HepG2 (cell line): Measurements from ENCODE around the gene CCNYL1. TPM values are rescaled to one million over a fixed set of nuclear protein-coding genes. Genes with fewer than 3 reads are reported as not detected.

Experiments used
- BCL6 ChIP-seq: IDR thresholded peaks from 2 replicates; pipeline ENCODE4 v1.6.1; 2016; ENCODE audit warnings: missing genetic modification reagents, missing compliant biosample characterization
- ELF1 ChIP-seq: sonication (generic); formaldehyde crosslinking; IDR thresholded peaks from 2 replicates; pipeline ENCODE4 v1.4.0; 2020; ENCODE audit warnings: missing genetic modification reagents
- ESRRA ChIP-seq: sonication (generic); formaldehyde crosslinking; IDR thresholded peaks from 2 replicates; pipeline ENCODE4 v1.5.1; 2020; ENCODE audit warnings: mild to moderate bottlenecking, low read depth, missing genetic modification reagents
- ETV6 ChIP-seq: sonication (generic); formaldehyde crosslinking; conservative IDR thresholded peaks from 2 replicates; pipeline ENCODE4 v1.4.0; 2020; ENCODE audit warnings: missing genetic modification reagents
- FOXO1 ChIP-seq: sonication (generic); formaldehyde crosslinking; IDR thresholded peaks from 2 replicates; pipeline ENCODE4 v1.4.0; 2020; ENCODE audit warnings: missing genetic modification reagents
- KAT2B ChIP-seq: fragments of 150-350 bp; IDR thresholded peaks from 2 replicates; pipeline ENCODE4 v1.6.1; 2014; ENCODE audit warnings: low read depth, low read length, borderline replicate concordance
- MATR3 ChIP-seq: sonication (generic); formaldehyde crosslinking; IDR thresholded peaks from 2 replicates; pipeline ENCODE4 v1.4.0; 2020; ENCODE audit warnings: missing genetic modification reagents
- ONECUT2 ChIP-seq: sonication (generic); formaldehyde crosslinking; IDR thresholded peaks from 2 replicates; pipeline ENCODE4 v1.4.0; 2020; ENCODE audit warnings: missing genetic modification reagents
- SP2 ChIP-seq: sonication (generic); formaldehyde crosslinking; IDR thresholded peaks from 2 replicates; pipeline ENCODE4 v1.5.1; 2020; ENCODE audit warnings: mild to moderate bottlenecking, missing genetic modification reagents
- TCF7L2 ChIP-seq: IDR thresholded peaks from 2 replicates; pipeline ENCODE4 v1.6.1; 2011; ENCODE audit warnings: mild to moderate bottlenecking, low read depth, low read length, moderate library complexity
- ZNF253 ChIP-seq: sonication (generic); formaldehyde crosslinking; IDR thresholded peaks from 2 replicates; pipeline ENCODE4 v1.8.0; 2022; ENCODE audit warnings: mild to moderate bottlenecking, missing genetic modification reagents, borderline replicate concordance
- ZNF33B ChIP-seq: sonication (generic); formaldehyde crosslinking; IDR thresholded peaks from 2 replicates; pipeline ENCODE4 v1.5.1; 2020; ENCODE audit warnings: mild to moderate bottlenecking, missing genetic modification reagents
- ZNF343 ChIP-seq: sonication (generic); formaldehyde crosslinking; IDR thresholded peaks from 2 replicates; pipeline ENCODE4 v1.4.0; 2020; ENCODE audit warnings: mild to moderate bottlenecking, missing genetic modification reagents
- ZNF546 ChIP-seq: sonication (generic); formaldehyde crosslinking; conservative IDR thresholded peaks from 2 replicates; pipeline ENCODE4 v1.8.1; 2023; ENCODE audit warnings: mild to moderate bottlenecking, missing genetic modification reagents
- ZNF552 ChIP-seq: sonication (generic); formaldehyde crosslinking; IDR thresholded peaks from 2 replicates; pipeline ENCODE4 v1.9.0; 2022; ENCODE audit warnings: missing genetic modification reagents, mild to moderate bottlenecking, borderline replicate concordance
- polyA plus RNA-seq, 8 experiments: library from polyadenylated mRNA; depleted of rRNA in 3 of 8; stranded (reverse) in 7 of 8; unstranded in 1 of 8; fragments of >200 nt; fragmentation: Illumina TruSeq in 4 of 8; extraction: Trizol in 4 of 8; gene quantifications; 2 replicates each; pipeline versions ENCODE4 v1.2.1 to v1.2.3, GENCODE V29; 2011 to 2016; ENCODE audit warnings: low read depth in 4 of 8, missing spikeins in 1 of 8, mixed read lengths in 1 of 8; ENCODE audit not compliant: insufficient read depth in 1 of 8
- total RNA-seq, 5 experiments: library from RNA; depleted of rRNA; stranded (reverse); fragments of >200 nt; fragmentation: Illumina TruSeq; extraction: Trizol; gene quantifications; 2 replicates each; pipeline ENCODE4 v1.2.3, GENCODE V29; 2016; ENCODE audit warnings: low read depth in 1 of 5
- TF ChIP-seq, protein P1 (sequence below): sonication (generic); formaldehyde crosslinking; IDR thresholded peaks from one replicate; pipeline ENCODE4 v1.5.1; 2020; ENCODE audit warnings: mild to moderate bottlenecking, missing genetic modification reagents; ENCODE audit errors: not compliant biosample characterization
- TF ChIP-seq, protein P2 (sequence below): sonication (generic); formaldehyde crosslinking; IDR thresholded peaks from 2 replicates; pipeline ENCODE4 v1.5.0; 2020; ENCODE audit warnings: missing genetic modification reagents, mild to moderate bottlenecking, borderline replicate concordance
- TF ChIP-seq, protein P3 (sequence below): sonication (generic); formaldehyde crosslinking; IDR thresholded peaks from 2 replicates; pipeline ENCODE4 v1.5.1; 2020; ENCODE audit warnings: mild to moderate bottlenecking, moderate library complexity, missing genetic modification reagents

CCNYL1 gene
- total and polyA plus RNA-seq, 2 of the 13 experiments (the other 11 are each of a cell fraction or from before 2014, with no cell fraction given) = 12.5 to 16.2 TPM

DNA sequence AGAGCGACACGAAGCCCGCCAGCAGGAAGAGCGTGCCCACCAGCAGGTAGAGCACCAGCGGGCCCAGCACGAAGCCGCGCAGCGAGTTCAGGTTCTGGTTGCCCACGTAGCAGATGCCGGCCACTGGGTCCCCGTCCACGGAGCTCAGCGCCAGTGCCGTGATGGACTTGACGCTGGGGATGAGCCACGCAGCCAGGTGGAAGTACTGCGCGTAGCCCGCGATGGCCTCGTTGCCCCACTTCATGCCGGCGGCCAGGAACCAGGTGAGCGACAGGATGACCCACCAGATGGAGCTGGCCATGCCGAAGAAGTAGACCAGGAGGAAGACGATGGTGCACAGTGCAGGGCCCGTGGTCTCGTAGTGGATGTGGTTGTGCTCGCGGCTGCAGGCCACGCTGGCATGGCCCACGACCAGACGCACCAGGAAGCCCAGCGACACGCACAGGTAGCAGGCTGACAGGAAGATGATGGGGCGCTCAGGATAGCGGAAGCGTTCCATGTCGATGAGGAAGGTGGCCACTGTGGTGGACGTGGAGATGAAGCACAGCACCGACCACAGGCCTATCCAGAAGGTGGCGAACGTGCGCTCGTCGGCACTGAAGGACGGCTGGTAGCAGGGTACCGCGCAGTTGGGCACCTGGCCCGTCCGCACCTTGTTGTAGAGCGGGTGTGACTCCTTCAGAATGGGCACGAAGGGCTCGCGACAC lies 56.2 kb downstream of the CCNYL1 start (continued):
- TF ChIP-seq, protein P1, sequence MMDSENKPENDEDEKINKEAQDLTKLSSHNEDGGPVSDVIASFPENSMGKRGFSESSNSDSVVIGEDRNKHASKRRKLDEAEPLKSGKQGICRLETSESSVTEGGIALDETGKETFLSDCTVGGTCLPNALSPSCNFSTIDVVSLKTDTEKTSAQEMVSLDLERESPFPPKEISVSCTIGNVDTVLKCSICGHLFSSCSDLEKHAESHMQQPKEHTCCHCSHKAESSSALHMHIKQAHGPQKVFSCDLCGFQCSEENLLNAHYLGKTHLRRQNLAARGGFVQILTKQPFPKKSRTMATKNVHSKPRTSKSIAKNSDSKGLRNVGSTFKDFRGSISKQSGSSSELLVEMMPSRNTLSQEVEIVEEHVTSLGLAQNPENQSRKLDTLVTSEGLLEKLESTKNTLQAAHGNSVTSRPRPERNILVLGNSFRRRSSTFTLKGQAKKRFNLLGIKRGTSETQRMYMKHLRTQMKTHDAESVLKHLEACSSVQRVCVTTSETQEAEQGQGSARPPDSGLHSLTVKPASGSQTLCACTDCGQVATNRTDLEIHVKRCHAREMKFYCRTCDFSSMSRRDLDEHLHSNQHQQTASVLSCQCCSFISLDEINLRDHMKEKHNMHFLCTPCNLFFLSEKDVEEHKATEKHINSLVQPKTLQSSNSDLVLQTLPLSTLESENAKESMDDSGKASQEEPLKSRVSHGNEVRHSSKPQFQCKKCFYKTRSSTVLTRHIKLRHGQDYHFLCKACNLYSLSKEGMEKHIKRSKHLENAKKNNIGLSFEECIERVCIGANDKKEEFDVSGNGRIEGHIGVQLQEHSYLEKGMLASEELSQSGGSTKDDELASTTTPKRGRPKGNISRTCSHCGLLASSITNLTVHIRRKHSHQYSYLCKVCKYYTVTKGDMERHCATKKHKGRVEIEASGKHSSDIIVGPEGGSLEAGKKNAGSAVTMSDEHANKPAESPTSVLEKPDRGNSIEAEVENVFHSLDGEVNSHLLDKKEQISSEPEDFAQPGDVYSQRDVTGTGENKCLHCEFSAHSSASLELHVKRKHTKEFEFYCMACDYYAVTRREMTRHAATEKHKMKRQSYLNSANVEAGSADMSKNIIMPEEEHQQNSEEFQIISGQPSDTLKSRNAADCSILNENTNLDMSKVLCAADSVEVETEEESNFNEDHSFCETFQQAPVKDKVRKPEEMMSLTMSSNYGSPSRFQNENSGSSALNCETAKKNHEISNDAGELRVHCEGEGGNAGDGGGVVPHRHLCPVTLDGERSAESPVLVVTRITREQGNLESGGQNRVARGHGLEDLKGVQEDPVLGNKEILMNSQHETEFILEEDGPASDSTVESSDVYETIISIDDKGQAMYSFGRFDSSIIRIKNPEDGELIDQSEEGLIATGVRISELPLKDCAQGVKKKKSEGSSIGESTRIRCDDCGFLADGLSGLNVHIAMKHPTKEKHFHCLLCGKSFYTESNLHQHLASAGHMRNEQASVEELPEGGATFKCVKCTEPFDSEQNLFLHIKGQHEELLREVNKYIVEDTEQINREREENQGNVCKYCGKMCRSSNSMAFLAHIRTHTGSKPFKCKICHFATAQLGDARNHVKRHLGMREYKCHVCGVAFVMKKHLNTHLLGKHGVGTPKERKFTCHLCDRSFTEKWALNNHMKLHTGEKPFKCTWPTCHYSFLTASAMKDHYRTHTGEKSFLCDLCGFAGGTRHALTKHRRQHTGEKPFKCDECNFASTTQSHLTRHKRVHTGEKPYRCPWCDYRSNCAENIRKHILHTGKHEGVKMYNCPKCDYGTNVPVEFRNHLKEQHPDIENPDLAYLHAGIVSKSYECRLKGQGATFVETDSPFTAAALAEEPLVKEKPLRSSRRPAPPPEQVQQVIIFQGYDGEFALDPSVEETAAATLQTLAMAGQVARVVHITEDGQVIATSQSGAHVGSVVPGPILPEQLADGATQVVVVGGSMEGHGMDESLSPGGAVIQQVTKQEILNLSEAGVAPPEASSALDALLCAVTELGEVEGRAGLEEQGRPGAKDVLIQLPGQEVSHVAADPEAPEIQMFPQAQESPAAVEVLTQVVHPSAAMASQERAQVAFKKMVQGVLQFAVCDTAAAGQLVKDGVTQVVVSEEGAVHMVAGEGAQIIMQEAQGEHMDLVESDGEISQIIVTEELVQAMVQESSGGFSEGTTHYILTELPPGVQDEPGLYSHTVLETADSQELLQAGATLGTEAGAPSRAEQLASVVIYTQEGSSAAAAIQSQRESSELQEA (CRISPR knock-in tag) = no peak
- peak; percentile 80; the same call in 1 of the 2 replicates for TF ChIP-seq ZNF552 (CRISPR knock-in tag)
- peak; percentile 9; the same call in 1 of the 2 replicates for TF ChIP-seq ZNF253 (CRISPR knock-in tag)
- TF ChIP-seq FOXO1 (CRISPR knock-in tag) = peak; percentile 75
- no peak for TF ChIP-seq ETV6 (CRISPR knock-in tag)
- TF ChIP-seq ELF1 (CRISPR knock-in tag) = peak; percentile 52
- peak; percentile 52 for TF ChIP-seq BCL6 (CRISPR knock-in tag)
- TF ChIP-seq KAT2B = no peak
- TF ChIP-seq, protein P2, sequence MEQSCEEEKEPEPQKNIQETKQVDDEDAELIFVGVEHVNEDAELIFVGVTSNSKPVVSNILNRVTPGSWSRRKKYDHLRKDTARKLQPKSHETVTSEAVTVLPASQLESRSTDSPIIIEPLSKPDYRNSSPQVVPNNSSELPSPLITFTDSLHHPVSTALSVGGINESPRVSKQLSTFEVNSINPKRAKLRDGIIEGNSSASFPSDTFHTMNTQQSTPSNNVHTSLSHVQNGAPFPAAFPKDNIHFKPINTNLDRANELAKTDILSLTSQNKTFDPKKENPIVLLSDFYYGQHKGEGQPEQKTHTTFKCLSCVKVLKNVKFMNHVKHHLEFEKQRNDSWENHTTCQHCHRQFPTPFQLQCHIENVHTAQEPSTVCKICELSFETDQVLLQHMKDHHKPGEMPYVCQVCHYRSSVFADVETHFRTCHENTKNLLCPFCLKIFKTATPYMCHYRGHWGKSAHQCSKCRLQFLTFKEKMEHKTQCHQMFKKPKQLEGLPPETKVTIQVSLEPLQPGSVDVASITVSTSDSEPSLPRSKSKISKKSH (CRISPR knock-in tag) = peak; percentile 51; the same call in 1 of the 2 replicates
- TF ChIP-seq TCF7L2 = no peak
- peak; percentile 14; the same call in 1 of the 2 replicates for TF ChIP-seq SP2 (CRISPR knock-in tag)
- no peak for TF ChIP-seq ZNF33B (CRISPR knock-in tag)
- no peak for TF ChIP-seq ONECUT2 (CRISPR knock-in tag)
- TF ChIP-seq ESRRA (CRISPR knock-in tag) = peak; percentile 55; the same call in 1 of the 2 replicates
- TF ChIP-seq ZNF343 (CRISPR knock-in tag) = peak; percentile 65; the same call in 1 of the 2 replicates
- TF ChIP-seq MATR3 (CRISPR knock-in tag) = no peak
- TF ChIP-seq, protein P3, sequence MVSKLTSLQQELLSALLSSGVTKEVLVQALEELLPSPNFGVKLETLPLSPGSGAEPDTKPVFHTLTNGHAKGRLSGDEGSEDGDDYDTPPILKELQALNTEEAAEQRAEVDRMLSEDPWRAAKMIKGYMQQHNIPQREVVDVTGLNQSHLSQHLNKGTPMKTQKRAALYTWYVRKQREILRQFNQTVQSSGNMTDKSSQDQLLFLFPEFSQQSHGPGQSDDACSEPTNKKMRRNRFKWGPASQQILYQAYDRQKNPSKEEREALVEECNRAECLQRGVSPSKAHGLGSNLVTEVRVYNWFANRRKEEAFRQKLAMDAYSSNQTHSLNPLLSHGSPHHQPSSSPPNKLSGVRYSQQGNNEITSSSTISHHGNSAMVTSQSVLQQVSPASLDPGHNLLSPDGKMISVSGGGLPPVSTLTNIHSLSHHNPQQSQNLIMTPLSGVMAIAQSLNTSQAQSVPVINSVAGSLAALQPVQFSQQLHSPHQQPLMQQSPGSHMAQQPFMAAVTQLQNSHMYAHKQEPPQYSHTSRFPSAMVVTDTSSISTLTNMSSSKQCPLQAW (CRISPR knock-in tag) = peak; percentile 51; the same call in 1 of the 2 replicates
- TF ChIP-seq ZNF546 (CRISPR knock-in tag) = 0 out of 2 replicates have a peak, but pooled peaks have one; percentile 57
